Activated CD4-positive, alpha-beta T cell treated with anti-CD3 and anti-CD28 coated beads, Interleukin-2, amount 50 U/mL, for 24 hours (primary cell): Measurements from ENCODE around the gene MGLL.

ENCODE experiments used
- DNase-seq, 2 donors: peaks; one replicate each; pipeline ENCODE4 v3.0.0-alpha.2; 2020; ENCODE audit warnings: low read depth in 1 of 2, low spot score in 1 of 2

Gene MGLL

DNA sequence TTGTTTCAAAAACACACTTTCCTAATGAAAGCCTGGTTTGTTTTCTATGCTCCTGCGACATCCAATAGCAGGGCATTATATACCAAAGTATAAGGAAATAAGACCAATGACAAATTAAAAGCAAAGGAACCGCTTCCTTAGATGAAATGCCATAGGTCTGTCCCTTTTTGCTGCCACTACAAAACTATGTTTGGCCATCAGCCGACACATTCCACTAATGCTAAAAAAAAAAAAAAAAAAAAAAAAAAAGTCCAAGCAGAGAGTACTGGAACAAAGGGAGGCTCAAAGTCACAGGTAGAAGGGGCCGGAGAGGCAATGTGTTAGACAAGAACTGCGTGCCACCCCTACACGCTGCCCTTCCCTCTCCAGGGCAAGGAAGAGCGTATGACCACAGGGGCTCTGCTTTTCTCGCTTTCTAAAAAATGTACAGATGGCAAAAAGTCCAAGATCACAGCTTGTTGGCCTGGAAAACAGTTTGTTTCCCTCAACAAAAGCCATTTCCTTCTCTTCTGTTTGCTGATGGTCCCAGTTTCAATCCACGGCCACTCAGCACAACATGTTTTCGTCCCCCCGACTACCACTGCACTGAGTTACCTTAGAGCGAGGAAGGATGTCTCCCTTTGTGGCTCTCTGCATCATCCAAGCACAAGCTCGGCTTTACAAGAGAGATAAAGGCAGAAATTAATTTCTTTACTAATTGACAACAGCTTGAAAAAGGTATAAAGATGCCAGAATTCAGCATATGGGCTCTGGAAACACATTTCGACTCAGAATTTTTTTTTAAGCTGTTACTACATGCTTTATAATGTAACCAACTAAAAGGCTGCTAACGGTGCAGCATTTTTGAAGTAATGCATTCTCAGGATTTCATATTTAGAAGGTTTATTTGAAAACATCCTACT lies 78.7 kb downstream of the MGLL start:
- no peak for DNase-seq

DNA sequence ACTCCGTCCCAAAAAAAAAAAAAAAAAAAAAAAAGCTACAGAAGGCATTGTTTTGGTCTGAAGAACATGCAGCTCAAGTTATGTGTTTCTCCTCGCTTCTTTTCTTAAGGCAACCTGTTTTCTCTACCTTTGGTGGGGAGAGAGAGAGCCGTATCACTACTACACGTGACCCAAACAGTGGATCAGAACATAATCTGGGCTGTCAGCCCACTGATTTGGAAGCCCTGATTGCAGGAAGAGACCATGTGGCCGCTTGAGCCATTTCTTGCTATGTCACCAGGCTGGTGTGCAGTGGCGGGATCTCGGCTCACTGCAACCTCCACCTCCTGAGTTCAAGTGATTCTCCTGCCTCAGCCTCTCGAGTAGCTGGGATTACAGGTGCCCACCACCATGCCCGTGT lies 79.7 kb downstream of the MGLL start:
- DNase-seq: no peak

- no peak for DNase-seq
Measured at GRCh38 chr3:127741690-127742089, 80.6 kb downstream of the MGLL start.

- no peak for DNase-seq
Measured at GRCh38 chr3:127741246-127741645, 81.1 kb downstream of the MGLL start.

- DNase-seq: no peak
Measured at GRCh38 chr3:127740136-127740915, 82.0 kb downstream of the MGLL start.

GRCh38 chr3:127739347-127740135 lies 82.8 kb downstream of the MGLL start:
- DNase-seq: no peak

DNA sequence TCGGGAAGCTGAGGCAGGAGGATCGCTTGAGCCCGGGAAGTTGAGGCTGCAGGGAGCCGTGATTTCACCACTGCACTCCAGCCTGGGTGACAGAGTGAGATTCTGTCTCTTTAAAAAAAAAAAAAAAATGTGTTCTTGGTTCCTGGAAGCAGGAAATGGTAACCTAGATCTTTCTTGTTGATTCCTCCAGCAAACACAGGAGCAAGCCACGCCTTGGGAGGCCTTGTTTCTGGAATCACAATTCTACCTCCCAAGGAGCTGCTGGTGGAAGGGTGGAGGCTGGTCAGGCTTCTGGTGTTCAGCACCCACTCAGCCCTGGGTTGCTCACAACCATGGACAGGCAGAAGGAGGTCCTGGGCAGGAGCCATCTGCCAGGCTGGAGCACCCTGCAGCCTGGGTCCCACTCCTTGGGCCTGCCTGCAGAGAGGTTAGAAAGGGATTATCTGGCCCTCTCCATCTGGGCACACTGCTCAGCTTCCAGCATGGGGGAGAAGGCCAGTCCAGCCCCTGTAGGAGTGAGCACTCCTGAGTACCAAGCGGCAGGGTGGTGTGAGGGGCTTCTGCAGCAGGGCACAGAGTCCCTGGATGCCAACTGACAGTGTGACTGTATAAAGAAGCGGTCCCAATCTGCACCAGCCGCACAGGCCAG lies 84.0 kb downstream of the MGLL start:
- no peak for DNase-seq

DNA sequence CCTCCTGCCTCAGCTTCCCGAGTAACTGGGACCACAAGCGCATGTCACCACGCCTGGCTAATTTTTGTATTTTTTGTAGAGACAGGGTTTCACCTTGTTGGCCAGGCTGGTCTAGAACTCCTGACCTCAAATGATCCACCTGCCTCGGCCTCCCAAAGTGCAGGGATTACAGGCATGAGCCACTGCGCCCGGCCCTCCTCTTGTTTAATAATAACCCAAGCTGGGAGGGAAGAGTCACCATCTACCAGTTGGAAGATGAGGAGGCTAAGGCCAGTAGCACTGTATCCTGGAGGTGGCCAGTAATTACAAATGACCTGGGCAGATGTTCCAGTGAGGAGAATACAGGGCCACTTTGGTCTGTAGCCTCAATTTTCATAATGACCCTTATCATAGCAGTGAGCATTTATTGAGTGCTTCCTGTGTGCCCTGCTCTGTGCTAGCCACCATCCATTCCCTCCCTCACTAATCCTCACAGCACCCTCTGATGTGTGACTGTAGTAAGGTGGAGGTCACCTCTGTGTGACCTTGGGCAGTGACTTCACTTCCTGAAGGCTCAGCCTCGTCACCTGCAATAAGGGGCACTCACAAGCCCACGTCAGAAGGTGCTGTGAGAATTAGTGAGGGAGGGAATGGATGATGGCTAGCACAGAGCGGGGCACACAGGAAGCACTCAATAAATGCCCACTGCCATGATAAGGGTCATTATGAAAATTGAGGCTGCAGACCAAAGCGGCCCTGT lies 85.3 kb downstream of the MGLL start:
- no peak for DNase-seq

GRCh38 chr3:127735767-127736693 lies 86.3 kb downstream of the MGLL start:
- no peak for DNase-seq

- DNase-seq: no peak
Measured at GRCh38 chr3:127734754-127735473, 87.4 kb downstream of the MGLL start.

GRCh38 chr3:127734181-127734720 lies 88.1 kb downstream of the MGLL start:
- no peak for DNase-seq

GRCh38 chr3:127733781-127734180 lies 88.5 kb downstream of the MGLL start:
- DNase-seq: no peak

DNA sequence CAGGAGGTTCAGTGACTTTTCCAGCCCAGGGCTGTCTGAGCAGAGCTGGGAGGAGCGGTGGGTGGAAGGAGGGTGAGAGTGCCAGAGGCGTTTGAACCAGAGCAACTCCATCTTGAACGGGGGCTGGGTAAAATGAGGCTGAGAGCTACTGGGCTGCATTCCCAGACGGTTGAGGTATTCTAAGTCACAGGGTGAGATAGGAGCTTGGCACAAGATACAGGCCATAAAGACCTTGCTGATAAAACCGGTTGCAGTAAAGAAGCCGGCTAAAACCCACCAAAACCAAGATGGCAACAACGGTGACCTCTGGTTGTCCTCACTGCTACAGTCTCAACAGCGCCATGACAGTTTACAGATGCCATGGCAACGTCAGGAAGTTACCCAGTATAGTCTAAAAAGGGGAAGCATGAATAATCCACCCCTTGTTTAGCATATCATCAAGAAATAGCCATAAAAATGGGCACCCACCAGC lies 89.4 kb downstream of the MGLL start:
- DNase-seq: no peak

- DNase-seq: no peak
Measured at GRCh38 chr3:127732303-127732702, 90.0 kb downstream of the MGLL start.

DNA sequence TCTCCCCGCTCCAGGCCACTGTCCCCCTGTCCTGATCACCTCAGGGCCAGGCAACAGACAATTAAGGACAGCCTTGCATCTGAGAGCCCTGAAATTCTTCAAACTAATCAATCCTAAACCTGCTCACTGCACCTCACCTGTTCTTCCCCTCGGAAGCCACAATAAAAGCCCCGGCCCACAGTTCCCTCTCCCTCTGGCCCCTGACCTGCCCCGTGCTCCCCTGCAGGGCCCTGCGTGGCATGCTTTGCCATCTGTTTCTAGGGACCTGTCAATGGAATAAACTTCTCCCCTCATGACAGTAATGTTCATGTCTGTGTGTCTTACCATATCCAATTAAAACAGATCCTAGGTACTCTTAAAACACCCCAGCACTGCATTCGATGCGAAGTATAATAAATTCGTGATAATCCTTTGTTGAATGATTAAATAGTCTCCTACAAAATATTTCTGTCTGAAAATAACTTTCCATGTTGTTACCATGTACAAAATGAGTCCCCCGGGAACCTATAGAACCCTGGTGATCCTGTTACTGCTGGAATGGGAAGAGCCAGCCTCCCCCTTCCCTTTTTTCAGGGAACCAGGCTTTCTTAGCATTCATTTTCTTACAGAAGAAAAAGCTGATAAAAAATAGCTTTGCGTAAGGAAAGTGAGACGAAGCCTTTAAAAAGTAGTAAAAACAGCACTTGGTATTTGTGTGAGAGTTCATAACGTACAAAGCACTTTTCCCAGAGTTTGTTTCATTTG lies 90.6 kb downstream of the MGLL start:
- DNase-seq: no peak

DNA sequence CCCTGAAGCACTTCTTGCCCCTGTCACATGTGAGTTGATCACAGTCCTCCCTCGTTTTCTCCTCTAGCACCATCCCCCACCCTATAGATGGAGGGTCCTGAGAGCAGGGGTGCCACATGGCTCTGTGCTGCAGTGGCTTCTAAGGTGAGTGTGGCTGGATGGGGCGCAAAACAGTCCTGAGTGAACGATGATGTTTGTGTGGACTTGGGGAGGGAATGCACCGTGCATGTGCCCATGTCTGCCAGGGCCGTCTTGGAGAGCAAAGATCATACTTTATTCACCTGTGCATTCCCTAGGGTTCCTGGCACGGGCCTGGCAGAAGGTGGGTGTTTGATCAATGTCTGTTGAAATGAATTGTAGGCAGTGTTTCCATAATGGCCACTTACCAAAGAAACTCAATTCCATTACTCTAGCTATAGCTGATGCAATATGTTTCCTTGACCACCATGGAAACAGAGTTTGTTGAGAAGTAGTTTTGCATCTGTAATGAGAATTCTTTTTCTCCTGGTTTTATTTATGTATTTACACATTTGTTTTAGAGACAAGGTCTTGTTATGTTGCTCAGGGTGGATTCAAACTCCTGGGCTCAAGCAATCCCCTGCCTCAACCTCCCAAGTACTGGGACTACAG lies 91.5 kb downstream of the MGLL start:
- no peak for DNase-seq

GRCh38 chr3:127730171-127730570 lies 92.1 kb downstream of the MGLL start:
- no peak for DNase-seq
